HG03025 (cell line): Measurements from ENCODE around the gene GRM7.

Experiments used
- ATAC-seq: cut with Tn5 transposase; IDR thresholded peaks from one replicate; pipeline ENCODE4 v1.9.1; 2021; ENCODE audit warnings: mild to moderate bottlenecking, moderate library complexity; ENCODE audit not compliant: unreplicated experiment, low FRiP score

Gene GRM7

GRCh38 chr3:7112523-7113056, 251.7 kb downstream of the GRM7 start:
- no peak for ATAC-seq

- no peak for ATAC-seq
Measured at GRCh38 chr3:7144697-7145308, 283.9 kb downstream of the GRM7 start.

- no peak for ATAC-seq
Measured at GRCh38 chr3:7146529-7146928, 285.6 kb downstream of the GRM7 start.

GRCh38 chr3:7158516-7158915, 297.6 kb downstream of the GRM7 start:
- ATAC-seq: no peak

- no peak for ATAC-seq
Measured at GRCh38 chr3:7160689-7161088, 299.8 kb downstream of the GRM7 start.

GRCh38 chr3:7166460-7166859, 305.5 kb downstream of the GRM7 start:
- ATAC-seq: no peak

GRCh38 chr3:7171493-7171892, 310.6 kb downstream of the GRM7 start:
- ATAC-seq: no peak

- no peak for ATAC-seq
Measured at GRCh38 chr3:7172996-7173395, 312.1 kb downstream of the GRM7 start.

GRCh38 chr3:7188551-7188950, 327.6 kb downstream of the GRM7 start:
- ATAC-seq: no peak

- no peak for ATAC-seq
Measured at GRCh38 chr3:7190095-7190494, 329.2 kb downstream of the GRM7 start.

- ATAC-seq: no peak
Measured at GRCh38 chr3:7193269-7193668, 332.4 kb downstream of the GRM7 start.

GRCh38 chr3:7194071-7194835, 333.3 kb downstream of the GRM7 start:
- ATAC-seq: no peak

- ATAC-seq: no peak
Measured at GRCh38 chr3:7195934-7196333, 335.0 kb downstream of the GRM7 start.

GRCh38 chr3:7201784-7202183, 340.9 kb downstream of the GRM7 start:
- no peak for ATAC-seq

- no peak for ATAC-seq
Measured at GRCh38 chr3:7203969-7204847, 343.3 kb downstream of the GRM7 start.

- ATAC-seq: no peak
Measured at GRCh38 chr3:7204848-7205156, 343.9 kb downstream of the GRM7 start.

GRCh38 chr3:7205535-7205934, 344.6 kb downstream of the GRM7 start:
- ATAC-seq: peak; percentile 10

- ATAC-seq: peak; percentile 84
Measured at GRCh38 chr3:7205962-7206361, 345.0 kb downstream of the GRM7 start.

GRCh38 chr3:7207125-7207524, 346.2 kb downstream of the GRM7 start:
- ATAC-seq: no peak

- no peak for ATAC-seq
Measured at GRCh38 chr3:7207928-7208327, 347.0 kb downstream of the GRM7 start.

- ATAC-seq: no peak
Measured at GRCh38 chr3:7209098-7209497, 348.2 kb downstream of the GRM7 start.
